ENCODE measurements around the gene GSTP1.
"Not testable (repeated sequence)": the region's sequence is repeated elsewhere in the genome, so short reads cannot be mapped to it uniquely, and the experiment has no call there.

The GSTP1 gene

GRCh38 chr11:67611704-67612587, 28.3 kb downstream of the GSTP1 start:
- intact Hi-C loops (cut with DNase I), result no loop called here
- DNase-seq, result peak in 3 of 10 donors; percentile 54 to 77 (median 54)

GRCh38 chr11:67612751-67613150, 29.1 kb downstream of the GSTP1 start:
- peak in 3 of 10 donors; percentile 55 to 77 (median 66) for DNase-seq
- intact Hi-C loops (cut with DNase I), result no loop called here

- intact Hi-C loops (cut with DNase I), result no loop called here
- DNase-seq, result peak in 1 of 10 donors; percentile 84
These were observed 29.8 kb downstream of the GSTP1 start for GRCh38 chr11:67613313-67613959.

GRCh38 chr11:67613960-67614715, 30.5 kb downstream of the GSTP1 start:
- intact Hi-C loops (cut with DNase I), result no loop called here
- DNase-seq, result peak in 5 of 10 donors; percentile 36 to 92 (median 49)

- intact Hi-C loops (cut with DNase I), result no loop called here
These were observed 31.4 kb downstream of the GSTP1 start for GRCh38 chr11:67614730-67615714.

GRCh38 chr11:67615728-67616430, 32.3 kb downstream of the GSTP1 start:
- DNase-seq, result peak in 1 of 10 donors; percentile 78
- intact Hi-C loops (cut with DNase I), result no loop called here

More at GRCh38 chr11:67614730-67615714, 31.4 kb downstream of the GSTP1 start:
- peak in 2 of 10 donors; percentile 67 to 80 for DNase-seq

GRCh38 chr11:67616431-67617242, 33.0 kb downstream of the GSTP1 start:
- intact Hi-C loops (cut with DNase I), result no loop called here
- peak in 3 of 10 donors; percentile 45 to 74 (median 68) for DNase-seq

DNA sequence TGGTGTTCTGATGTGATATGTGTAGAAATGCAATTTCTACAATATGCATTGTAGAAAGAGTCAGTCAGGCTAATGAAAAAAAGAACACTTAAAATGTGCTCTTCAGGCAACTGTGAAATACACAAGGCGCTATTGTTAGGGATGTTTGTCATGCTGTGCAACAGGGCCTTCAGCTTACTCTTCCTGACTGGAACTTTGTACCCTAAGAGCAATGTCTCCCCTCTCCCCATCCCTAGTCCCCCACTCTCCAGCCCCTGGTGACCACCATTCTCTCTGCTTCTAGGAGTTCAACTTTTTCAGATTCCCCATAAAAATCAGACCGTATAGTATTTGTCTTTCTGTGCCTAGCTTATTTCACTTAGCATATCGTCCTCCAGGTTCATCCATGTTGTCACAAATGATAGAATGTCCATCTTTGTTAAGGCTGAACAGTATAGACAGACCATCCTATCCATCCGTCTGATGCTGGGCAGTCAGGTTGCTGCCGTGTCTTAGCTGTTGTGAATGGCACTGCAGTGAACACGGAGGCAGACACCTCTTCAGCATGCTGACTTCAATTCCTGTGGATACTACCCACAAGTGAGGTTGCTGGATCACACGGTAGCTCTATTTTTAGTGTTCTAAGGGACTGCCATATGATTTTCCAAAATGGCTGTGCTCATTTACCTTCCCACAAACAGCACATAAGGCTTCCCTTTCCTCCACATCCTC, 33.8 kb downstream of the GSTP1 start:
- DNase-seq, result peak in 2 of 10 donors; percentile 25 to 54

DNA sequence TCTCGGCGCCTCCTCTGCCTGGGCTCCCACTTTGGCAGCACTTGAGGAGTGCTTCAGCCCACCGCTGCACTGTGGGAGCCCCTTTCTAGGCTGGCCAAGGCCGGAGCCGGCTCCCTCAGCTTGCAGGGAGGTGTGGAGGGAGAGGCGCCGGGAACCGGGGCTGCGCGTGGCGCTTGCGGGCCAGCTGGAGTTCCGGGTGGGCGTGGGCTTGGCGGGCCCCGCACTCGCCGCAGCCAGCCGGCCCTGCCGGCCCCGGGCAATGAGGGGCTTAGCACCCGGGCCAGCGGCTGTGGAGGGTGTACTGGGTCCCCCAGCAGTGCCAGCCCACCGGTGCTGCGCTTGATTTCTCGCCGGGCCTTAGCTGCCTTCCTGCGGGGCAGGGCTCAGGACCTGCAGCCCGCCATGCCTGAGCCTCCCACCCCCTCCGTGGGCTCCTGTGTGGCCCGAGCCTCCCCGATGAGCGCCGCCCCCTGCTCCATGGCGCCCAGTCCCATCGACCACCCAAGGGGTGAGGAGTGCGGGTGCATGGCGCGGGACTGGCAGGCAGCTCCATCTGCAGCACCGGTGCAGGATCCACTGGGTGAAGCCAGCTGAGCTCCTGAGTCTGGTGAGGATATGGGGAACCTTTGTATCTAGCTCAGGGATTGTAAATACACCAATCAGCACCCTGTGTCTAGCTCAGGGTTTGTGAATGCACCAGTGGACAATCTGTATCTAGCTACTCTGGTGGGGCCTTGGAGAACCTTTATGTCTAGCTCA, 35.5 kb downstream of the GSTP1 start:
- intact Hi-C loops (cut with DNase I), result not testable (repeated sequence)

More for the DNA sequence above, 33.8 kb downstream of the GSTP1 start:
- intact Hi-C loops (cut with DNase I), result no loop called here

GRCh38 chr11:67619683-67620618, 36.3 kb downstream of the GSTP1 start:
- peak in 1 of 10 donors; percentile 5 for DNase-seq
- intact Hi-C loops (cut with DNase I), result not testable (repeated sequence)

More for the DNA sequence above, 35.5 kb downstream of the GSTP1 start:
- peak in 2 of 10 donors; percentile 41 to 80 for DNase-seq

DNA sequence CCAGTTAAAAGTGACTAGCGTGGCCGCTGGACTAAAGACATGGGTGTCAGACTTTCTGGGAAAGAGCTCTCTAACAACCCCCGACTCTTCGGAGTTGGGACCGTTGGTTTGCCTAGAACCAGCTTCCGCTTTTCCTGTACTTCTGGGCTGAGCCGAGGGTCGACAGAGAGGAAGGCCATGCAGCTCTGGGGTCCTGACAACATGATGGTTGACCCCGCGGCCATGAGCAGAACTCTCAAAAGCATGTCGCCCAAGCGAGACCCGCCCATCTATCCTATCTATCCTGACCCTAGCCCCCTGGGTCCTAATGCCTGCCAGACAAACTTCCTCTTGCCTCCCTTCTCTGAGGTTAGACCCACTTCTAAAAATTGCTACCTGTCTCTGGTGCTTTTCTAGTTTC, 37.0 kb downstream of the GSTP1 start:
- DNase-seq, result peak in 2 of 10 donors; percentile 46 to 62
- intact Hi-C loops (cut with DNase I), result not testable (repeated sequence)

GRCh38 chr11:67621928-67622327, 38.3 kb downstream of the GSTP1 start:
- intact Hi-C loops (cut with DNase I); DNase-seq: not testable (repeated sequence)

GRCh38 chr11:67622905-67623304, 39.3 kb downstream of the GSTP1 start:
- intact Hi-C loops (cut with DNase I), result not testable (repeated sequence)

DNA sequence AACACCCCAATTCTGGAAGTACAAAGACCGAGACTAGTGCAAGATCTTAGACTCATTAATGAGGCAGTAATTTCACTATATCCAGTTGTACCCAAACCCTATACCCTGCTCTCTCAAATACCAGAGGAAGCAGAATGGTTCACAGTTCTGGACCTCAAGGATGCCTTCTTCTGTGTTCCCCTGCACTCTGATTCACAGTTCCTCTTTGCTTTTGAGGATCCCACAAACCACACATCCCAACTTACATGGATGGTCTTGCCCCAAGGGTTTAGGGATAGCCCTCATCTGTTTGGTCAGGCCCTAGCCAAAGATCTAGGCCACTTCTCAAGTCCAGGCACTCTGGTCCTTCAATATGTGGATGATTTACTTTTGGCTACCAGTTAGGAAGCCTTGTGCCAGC, 40.2 kb downstream of the GSTP1 start:
- intact Hi-C loops (cut with DNase I); DNase-seq: not testable (repeated sequence)

More at GRCh38 chr11:67622905-67623304, 39.3 kb downstream of the GSTP1 start:
- peak in 1 of 10 donors; percentile 63 for DNase-seq

GRCh38 chr11:67626131-67626833, 42.7 kb downstream of the GSTP1 start:
- DNase-seq, result peak in 2 of 10 donors; percentile 29 to 43
- intact Hi-C loops (cut with DNase I), result loop anchor here (5.0 kb wide), 1 partner anchor 181 kb away; no protein-coding TSS in a partner anchor

Data from posterior cingulate gyrus (tissue), 11 donors.